Mucosa of gallbladder (tissue), 1 donor: ENCODE results near the gene RABGGTA. TPM values are rescaled to one million over a fixed set of nuclear protein-coding genes. Genes with fewer than 3 reads are reported as not detected.

Experiments used
- DNase-seq: peaks from one replicate; pipeline ENCODE4 v3.0.0-alpha.2; 2020; ENCODE audit warnings: low spot score
- total RNA-seq: library from RNA; stranded (reverse); gene quantifications from one replicate; pipeline ENCODE4 v1.2.1, GENCODE V29; 2021
- donor health status: DM: no; HTN: no; CAD: no.

Gene RABGGTA
- total RNA-seq, 1 donor from 2014 or later: 36.0 TPM

GRCh38 chr14:24216345-24216699 lies 55.1 kb downstream of the RABGGTA start:
- DNase-seq: no peak

Other genes starting within 250 kb of the RABGGTA start
- 1.6 TPM for gene CARMIL3, start 219.6 kb downstream of the RABGGTA start, total RNA-seq
- gene CPNE6, start 200.0 kb downstream of the RABGGTA start, total RNA-seq: 2.2 TPM
- 28.9 TPM for gene PCK2, start 177.3 kb downstream of the RABGGTA start, total RNA-seq
- gene DCAF11, start 156.8 kb downstream of the RABGGTA start, total RNA-seq: 91.8 TPM
- gene NRL, start 156.6 kb downstream of the RABGGTA start, total RNA-seq: 2.8 TPM
- gene FITM1, start 140.9 kb downstream of the RABGGTA start, total RNA-seq: 0.81 TPM
- gene PSME1, start 135.4 kb downstream of the RABGGTA start, total RNA-seq: 161 TPM
- 24.0 TPM for gene EMC9, start 130.0 kb downstream of the RABGGTA start, total RNA-seq
- 106 TPM for gene PSME2, start 125.0 kb downstream of the RABGGTA start, total RNA-seq
- 60.7 TPM for gene RNF31, start 124.1 kb downstream of the RABGGTA start, total RNA-seq
- gene IRF9, start 110.3 kb downstream of the RABGGTA start, total RNA-seq: 148 TPM
- 208 TPM for gene REC8, start 99.5 kb downstream of the RABGGTA start, total RNA-seq
- 23.0 TPM for gene IPO4, start 82.8 kb downstream of the RABGGTA start, total RNA-seq
- 94.1 TPM for gene TM9SF1, start 76.2 kb downstream of the RABGGTA start, total RNA-seq
- 0.40 TPM for gene TSSK4, start 65.9 kb downstream of the RABGGTA start, total RNA-seq
- gene CHMP4A, start 58.1 kb downstream of the RABGGTA start, total RNA-seq: 53.0 TPM
- 20.3 TPM for gene MDP1, start 55.5 kb downstream of the RABGGTA start, total RNA-seq
- gene NEDD8, start 39.2 kb downstream of the RABGGTA start, total RNA-seq: 121 TPM
- gene GMPR2, start 38.7 kb downstream of the RABGGTA start, total RNA-seq: 91.6 TPM
- gene TINF2, start 29.0 kb downstream of the RABGGTA start, total RNA-seq: 61.8 TPM
- 3.0 TPM for gene TGM1, start 8.4 kb downstream of the RABGGTA start, total RNA-seq
- 39.2 TPM for gene DHRS1, start 28.2 kb upstream of the RABGGTA start, total RNA-seq
- 24.7 TPM for gene NOP9, start 28.3 kb upstream of the RABGGTA start, total RNA-seq
- 25.6 TPM for gene CIDEB, start 36.4 kb upstream of the RABGGTA start, total RNA-seq
- 6.1 TPM for gene LTB4R2, start 38.5 kb upstream of the RABGGTA start, total RNA-seq
- gene LTB4R, start 39.9 kb upstream of the RABGGTA start, total RNA-seq: 6.5 TPM
- 29.0 TPM for gene ADCY4, start 63.5 kb upstream of the RABGGTA start, total RNA-seq
- gene RIPK3, start 68.4 kb upstream of the RABGGTA start, total RNA-seq: 56.5 TPM
- gene NFATC4, start 96.6 kb upstream of the RABGGTA start, total RNA-seq: 148 TPM
- 30.6 TPM for gene NYNRIN, start 127.4 kb upstream of the RABGGTA start, total RNA-seq
- 14.0 TPM for gene CBLN3, start 158.1 kb upstream of the RABGGTA start, total RNA-seq
- 93.4 TPM for gene KHNYN, start 158.4 kb upstream of the RABGGTA start, total RNA-seq
- 64.8 TPM for gene SDR39U1, start 171.2 kb upstream of the RABGGTA start, total RNA-seq
- gene CMA1, start 236.7 kb upstream of the RABGGTA start, total RNA-seq: 0.29 TPM